OCI-LY1 (cell line): ENCODE data around the gene M6PR.
A peak's percentile ranks its signal among the peaks of the same experiment; 100 is the strongest.

ENCODE experiments used
- H2AFZ ChIP-seq: fragments of 200-600 bp; sonication (generic), shearing (Covaris generic); 2 replicates; pipeline ENCODE4 v1.6.0; 2014; ENCODE audit warnings: antibody characterized with exemption, mild to moderate bottlenecking, low read length
- H3F3A ChIP-seq: fragments of 200-600 bp; sonication (generic), shearing (Covaris generic); 2 replicates; pipeline ENCODE4 v1.6.0; 2014; ENCODE audit warnings: mild to moderate bottlenecking, antibody characterized with exemption, low read length, moderate library complexity; ENCODE audit not compliant: insufficient read depth
- H3K27ac ChIP-seq: fragments of 200-600 bp; sonication (generic); 2 replicates; pipeline ENCODE4 v1.5.1; 2014; ENCODE audit warnings: low read length, mixed run types, mild to moderate bottlenecking, low read depth; ENCODE audit not compliant: poor library complexity, severe bottlenecking
- H3K27me3 ChIP-seq: fragments of 200-600 bp; sonication (generic); 2 replicates; pipeline ENCODE4 v1.6.0; 2014; ENCODE audit warnings: antibody characterized with exemption, mild to moderate bottlenecking, low read length, moderate library complexity; ENCODE audit not compliant: insufficient read depth
- H3K36me3 ChIP-seq: fragments of 200-600 bp; sonication (generic); 2 replicates; pipeline ENCODE4 v1.6.1; 2014; ENCODE audit warnings: mild to moderate bottlenecking, antibody characterized with exemption, low read length, moderate library complexity, mixed read lengths; ENCODE audit not compliant: insufficient read depth
- H3K4me1 ChIP-seq: fragments of 200-600 bp; sonication (generic); 2 replicates; pipeline ENCODE4 v1.5.1; 2014; ENCODE audit warnings: mild to moderate bottlenecking, low read length, moderate library complexity; ENCODE audit not compliant: insufficient read depth, severe bottlenecking
- H3K4me2 ChIP-seq: fragments of 200-600 bp; sonication (generic), shearing (Covaris generic); 2 replicates; pipeline ENCODE4 v1.6.1; 2014; ENCODE audit warnings: low read length
- H3K4me3 ChIP-seq: fragments of 200-600 bp; sonication (generic); 2 replicates; pipeline ENCODE4 v1.5.1; 2014; ENCODE audit warnings: low read length, low read depth, mild to moderate bottlenecking, mixed read lengths; ENCODE audit not compliant: poor library complexity, severe bottlenecking
- H3K79me2 ChIP-seq: fragments of 200-600 bp; shearing (Covaris generic); 2 replicates; pipeline ENCODE4 v1.6.1; 2016; ENCODE audit warnings: mixed run types, low read length, mixed read lengths; ENCODE audit not compliant: insufficient read depth
- H3K9ac ChIP-seq: fragments of 200-600 bp; sonication (generic), shearing (Covaris generic); 2 replicates; pipeline ENCODE4 v1.6.1; 2014; ENCODE audit warnings: mild to moderate bottlenecking, low read length, mixed read lengths
- H3K9me2 ChIP-seq: fragments of 200-600 bp; sonication (generic), shearing (Covaris generic); 2 replicates; pipeline ENCODE4 v1.6.1; 2014; ENCODE audit warnings: low read depth, mild to moderate bottlenecking, low read length, mixed read lengths
- H3K9me3 ChIP-seq: fragments of 200-600 bp; shearing (Covaris generic); 2 replicates; pipeline ENCODE4 v1.6.1; 2014; ENCODE audit warnings: low read length, mixed read lengths
- H4K20me1 ChIP-seq: fragments of 200-600 bp; sonication (generic), shearing (Covaris generic); 2 replicates; pipeline ENCODE4 v1.6.0; 2016; ENCODE audit warnings: mild to moderate bottlenecking, low read length; ENCODE audit not compliant: insufficient read depth
- CTCF ChIP-seq: fragments of 200-600 bp; sonication (generic), shearing (Covaris generic); IDR thresholded peaks from 2 replicates; pipeline ENCODE4 v1.5.1; 2017; ENCODE audit warnings: mild to moderate bottlenecking, antibody characterized with exemption, low read length, moderate library complexity, mixed read lengths
- EZH2 ChIP-seq: fragments of 200-600 bp; sonication (generic), shearing (Covaris generic); IDR thresholded peaks from 2 replicates; pipeline ENCODE4 v1.8.0; 2017; ENCODE audit warnings: borderline replicate concordance, mixed run types, mild to moderate bottlenecking, antibody characterized with exemption, low read length, moderate library complexity, mixed read lengths

Gene M6PR

GRCh38 chr12:8948701-8949341 lies 624 bp downstream of the M6PR start:
- TF ChIP-seq EZH2 (no peak), CTCF (no peak)
- no peaks in the 10 kb centered on the region for H3K27me3 ChIP-seq
- peaks cover 36% of the 10 kb centered on the region for H3K4me1 ChIP-seq
- no peaks in the 10 kb centered on the region for H3F3A ChIP-seq
- peaks cover 41% of the 10 kb centered on the region for H3K79me2 ChIP-seq
- peaks cover 6% of the 10 kb centered on the region; the same call in 1 of the 2 replicates for H3K9me3 ChIP-seq
- H4K20me1 ChIP-seq: no peaks in the 10 kb centered on the region
- H3K4me3 ChIP-seq: peak overlapping the region; percentile 89
- H3K4me2 ChIP-seq: peak overlapping the region; percentile 90
- peak overlapping the region; percentile 89 for H3K9ac ChIP-seq
- H3K36me3 ChIP-seq: peaks cover 56% of the 10 kb centered on the region
- peak overlapping the region; percentile 79 for H3K27ac ChIP-seq
- no peaks in the 10 kb centered on the region for H3K9me2 ChIP-seq
- no peak overlapping the region for H2AFZ ChIP-seq

GRCh38 chr12:8947737-8948136 lies 1.7 kb downstream of the M6PR start:
- H3K79me2 ChIP-seq: peaks cover 41% of the 10 kb centered on the region
- H3K9me2 ChIP-seq: no peaks in the 10 kb centered on the region
- H3K4me3 ChIP-seq: peak overlapping the region; percentile 89
- peaks cover 56% of the 10 kb centered on the region for H3K36me3 ChIP-seq
- no peaks in the 10 kb centered on the region for H3K27me3 ChIP-seq
- no peaks in the 10 kb centered on the region for H4K20me1 ChIP-seq
- H3K27ac ChIP-seq: no peak overlapping the region
- H2AFZ ChIP-seq: no peak overlapping the region
- peak overlapping the region; percentile 90 for H3K4me2 ChIP-seq
- H3K9me3 ChIP-seq: peaks cover 2% of the 10 kb centered on the region; the same call in 1 of the 2 replicates
- TF ChIP-seq EZH2: no peak
- TF ChIP-seq CTCF: no peak
- H3K4me1 ChIP-seq: peaks cover 36% of the 10 kb centered on the region
- H3K9ac ChIP-seq: peak overlapping the region; percentile 89
- no peaks in the 10 kb centered on the region for H3F3A ChIP-seq

GRCh38 chr12:8946733-8947132 lies 2.7 kb downstream of the M6PR start:
- no peaks in the 10 kb centered on the region for H3K27me3 ChIP-seq
- no peak overlapping the region for H2AFZ ChIP-seq
- peaks cover 41% of the 10 kb centered on the region for H3K79me2 ChIP-seq
- no peaks in the 10 kb centered on the region for H3K9me3 ChIP-seq
- no peaks in the 10 kb centered on the region for H3K9me2 ChIP-seq
- no peak for TF ChIP-seq EZH2
- no peak for TF ChIP-seq CTCF
- H3K4me2 ChIP-seq: peak overlapping the region; percentile 90
- H4K20me1 ChIP-seq: no peaks in the 10 kb centered on the region
- H3K9ac ChIP-seq: no peak overlapping the region
- no peaks in the 10 kb centered on the region for H3F3A ChIP-seq
- no peak overlapping the region for H3K27ac ChIP-seq
- peak overlapping the region; percentile 89 for H3K4me3 ChIP-seq
- H3K36me3 ChIP-seq: peaks cover 61% of the 10 kb centered on the region
- H3K4me1 ChIP-seq: peaks cover 33% of the 10 kb centered on the region
